ENCODE measurements around the gene MGRN1. TPM values are rescaled to one million over a fixed set of nuclear protein-coding genes. Genes with fewer than 3 reads are reported as not detected.

The MGRN1 gene
- total and polyA plus RNA-seq, 2 of the 13 experiments (the other 11 are each of a cell fraction or from before 2014, with no cell fraction given) = 11.9 to 12.6 TPM

GRCh38 chr16:4696905-4697847 lies 72.5 kb downstream of the MGRN1 start (continued):
- TF ChIP-seq TRIM22 (IDR thresholded peaks at IDR 0.05) (no peak), ZBTB33 (CRISPR knock-in tag; IDR thresholded peaks at IDR 0.05) (peak; percentile 44; the same call in 1 of the 2 replicates), POLR2A (IDR thresholded peaks at IDR 0.05; ENCODE audit: insufficient read depth in 1 of 2, low read depth in 2 of 2, low read length in 2 of 2) (peak in 1 of 2 experiments; percentile 16; a peak in 2 of 4 replicates), RBFOX2 (IDR thresholded peaks at IDR 0.05; ENCODE audit: low read depth, low read length) (0 out of 2 replicates have a peak, but pooled peaks have one; percentile 54)

- Histone ChIP-seq H3K27me3 (ENCODE audit: control insufficient read depth in 1 of 2, insufficient read depth in 2 of 2, low read length in 2 of 2) (no peaks in the 10 kb centered on the region), H2AFZ (ENCODE audit: low read length) (no peak overlapping the region), H3K9ac (ENCODE audit: insufficient read depth, low read depth, low read length) (no peak overlapping the region), H3K4me2 (ENCODE audit: low read depth, low read length) (no peak overlapping the region), H3K4me3 (replicated peaks in 1 of 3; ENCODE audit: insufficient read depth in 1 of 3, low read depth in 2 of 3, low read length in 3 of 3) (no peak overlapping the region), H4K20me1 (ENCODE audit: insufficient read depth, low read length) (no peaks in the 10 kb centered on the region), H3K79me2 (ENCODE audit: insufficient read depth, low read length) (peaks cover 3% of the 10 kb centered on the region), H3K36me3 (replicated peaks in 1 of 2; ENCODE audit: control insufficient read depth in 1 of 2, insufficient read depth in 2 of 2, low read length in 2 of 2) (peaks cover 29 to 55% of the 10 kb centered on the region in 2 experiments), H3K9me3 (ENCODE audit: low read length) (no peaks in the 10 kb centered on the region), H3K4me1 (ENCODE audit: insufficient read depth, low read length) (peaks cover 38% of the 10 kb centered on the region), H3K27ac (ENCODE audit: extremely low read length, insufficient read depth, low read length) (peak overlapping the region; percentile 31)
- in situ Hi-C loops (cut with HindIII; ENCODE audit: extremely low pct_ligation_motif_present, low pct_unique_long_range_greater_than_20kb) = no loop called here
- intact Hi-C loops (cut with micrococcal nuclease; ENCODE audit: unreplicated experiment) = no loop called here
- no peak for ATAC-seq
- POLR2A ChIA-PET = interaction anchor here (1.3 to 1.4 kb wide), 2 partner anchors 71 to 82 kb away, joined by 3 read pairs; no protein-coding TSS in a partner anchor
- no peak for FAIRE-seq
- WGBS (ENCODE audit: low lambda C conversion rate) = 81% methylated on average over 4 of the region's 9 CpGs
- BruUV-seq (replicated peaks) = no TSS peak
- peak; percentile 36 for TF ChIP-seq AGO2 (optimal IDR thresholded peaks at IDR 0.05; ENCODE audit: low read depth, low read length)
- peak; percentile 33 for TF ChIP-seq RBM22 (optimal IDR thresholded peaks at IDR 0.05; ENCODE audit: low read length)
- peak; percentile 8; the same call in 1 of the 2 replicates for TF ChIP-seq ZNF687 (CRISPR knock-in tag; IDR thresholded peaks at IDR 0.05)
- no peak for TF ChIP-seq ZFP37 (CRISPR knock-in tag; IDR thresholded peaks at IDR 0.05; ENCODE audit: borderline replicate concordance)
- TF ChIP-seq POLR2A (IDR thresholded peaks at IDR 0.05; ENCODE audit: insufficient read depth in 1 of 2, low read depth in 2 of 2, low read length in 2 of 2) = peak in 1 of 2 experiments; percentile 7; a peak in 1 of 4 replicates
- no peak for TF ChIP-seq GPBP1L1 (CRISPR knock-in tag; IDR thresholded peaks at IDR 0.05)
- TF ChIP-seq SALL1 (CRISPR knock-in tag; IDR thresholded peaks at IDR 0.05) = no peak
- 0 out of 2 replicates have a peak, but pooled peaks have one; percentile 10 for TF ChIP-seq ZFX (CRISPR knock-in tag; IDR thresholded peaks at IDR 0.05; ENCODE audit: low read depth)
- no peak for DNase-seq (ENCODE audit: low spot score)
- CTCF ChIA-PET (ENCODE audit: low intra/inter-chr PET ratio, low total read pairs) = no interaction called here
Observed at GRCh38 chr16:4697848-4698291, 73.2 kb downstream of the MGRN1 start.

All from HepG2 (cell line).